ENCODE results near the gene WRAP73.
A peak's percentile ranks its signal among the peaks of the same experiment; 100 is the strongest.

WRAP73 gene

GRCh38 chr1:3649342-3650247 is at the start of gene WRAP73:
Gene WRAP73, minus strand, starts transcription at chr1:3650103. Its CDS starts 104 bp downstream, at chr1:3649999.
- DNase-seq: peak; percentile 57 to 76

GRCh38 chr1:3699596-3699995 is 49.7 kb upstream of the WRAP73 start:
- no peak for DNase-seq

- no peak for DNase-seq
Measured at GRCh38 chr1:3698660-3699408, 48.9 kb upstream of the WRAP73 start.

- no peak for DNase-seq
Measured at GRCh38 chr1:3697810-3698209, 47.9 kb upstream of the WRAP73 start.

- DNase-seq: no peak
Measured at GRCh38 chr1:3697104-3697503, 47.2 kb upstream of the WRAP73 start.

- DNase-seq: no peak
Measured at GRCh38 chr1:3696689-3697088, 46.8 kb upstream of the WRAP73 start.

- peak in 1 of 2 donors; percentile 10 for DNase-seq
Measured at GRCh38 chr1:3695326-3696217, 45.7 kb upstream of the WRAP73 start.

- no peak for DNase-seq
Measured at GRCh38 chr1:3693321-3693720, 43.4 kb upstream of the WRAP73 start.

GRCh38 chr1:3692598-3692997 is 42.7 kb upstream of the WRAP73 start:
- no peak for DNase-seq

GRCh38 chr1:3691421-3692204 is 41.7 kb upstream of the WRAP73 start:
- no peak for DNase-seq

- DNase-seq: no peak
Measured at GRCh38 chr1:3690282-3691065, 40.6 kb upstream of the WRAP73 start.

GRCh38 chr1:3689138-3689750 is 39.3 kb upstream of the WRAP73 start:
- no peak for DNase-seq

GRCh38 chr1:3688356-3689137 is 38.6 kb upstream of the WRAP73 start:
- DNase-seq: no peak

GRCh38 chr1:3687504-3687903 is 37.6 kb upstream of the WRAP73 start:
- no peak for DNase-seq

GRCh38 chr1:3685906-3686305 is 36.0 kb upstream of the WRAP73 start:
- DNase-seq: no peak

GRCh38 chr1:3685222-3685621 is 35.3 kb upstream of the WRAP73 start:
- no peak for DNase-seq

GRCh38 chr1:3683992-3684391 is 34.1 kb upstream of the WRAP73 start:
- DNase-seq: no peak

GRCh38 chr1:3683197-3683596 is 33.3 kb upstream of the WRAP73 start:
- no peak for DNase-seq

- DNase-seq: no peak
Measured at GRCh38 chr1:3681898-3682806, 32.2 kb upstream of the WRAP73 start.
